Thoracic aorta (tissue), 2 donors: ENCODE data around the gene GSTO1. TPM values are rescaled to one million over a fixed set of nuclear protein-coding genes. Genes with fewer than 3 reads are reported as not detected.

ENCODE experiments used
- ATAC-seq: fragments of 150-250 bp; one replicate; pipeline ENCODE4 v1.8.0; 2017; ENCODE audit warnings: low read depth; ENCODE audit not compliant: insufficient number of reproducible peaks, low FRiP score
- DNase-seq: peaks from one replicate; pipeline ENCODE4 v3.0.0-alpha.2; 2020; ENCODE audit warnings: low spot score
- H3K27ac ChIP-seq, 2 donors: fragments of 200-600 bp; sonication (generic); 1 replicate in 1 of 2; 2 replicates in 1 of 2; pipeline ENCODE4 v1.5.1; 2016; ENCODE audit warnings: mild to moderate bottlenecking in 2 of 2, moderate library complexity in 2 of 2
- H3K27me3 ChIP-seq: fragments of 200-600 bp; sonication (generic); replicated peaks from 2 replicates; pipeline ENCODE4 v1.6.0; 2016; ENCODE audit warnings: mild to moderate bottlenecking; ENCODE audit not compliant: insufficient read depth
- H3K36me3 ChIP-seq: fragments of 200-600 bp; sonication (generic); one replicate; pipeline ENCODE4 v1.5.1; 2016
- H3K4me1 ChIP-seq, 2 donors: fragments of 200-600 bp; sonication (generic); 1 replicate in 1 of 2; 2 replicates in 1 of 2; pipeline versions ENCODE4 v1.5.1 to v1.6.0; 2016; ENCODE audit warnings: low read depth in 2 of 2, mild to moderate bottlenecking in 1 of 2; ENCODE audit not compliant: control insufficient read depth in 1 of 2
- H3K4me3 ChIP-seq: fragments of 200-600 bp; sonication (generic); 2 replicates; pipeline ENCODE4 v1.5.1; 2016; ENCODE audit warnings: mild to moderate bottlenecking
- H3K9me3 ChIP-seq: fragments of 200-600 bp; sonication (generic); 2 replicates; pipeline ENCODE4 v1.5.1; 2016
- CTCF ChIP-seq: fragments of 200-600 bp; sonication (generic); IDR thresholded peaks from one replicate; pipeline ENCODE4 v1.5.1; 2019; ENCODE audit warnings: antibody characterized with exemption
- total RNA-seq, 2 donors: library from RNA; depleted of rRNA; stranded (reverse); fragments of >200 nt; gene quantifications; one replicate each; pipeline versions ENCODE4 v1.1.0 to v1.2.3, GENCODE V29; 2016

Gene GSTO1
- total RNA-seq, 2 donors from 2014 or later = 68.5 to 96.4 TPM

GRCh38 chr10:104300736-104301292, 46.1 kb downstream of the GSTO1 start:
- Histone ChIP-seq H3K36me3 (no peaks in the 10 kb centered on the region), H3K4me3 (peak overlapping the region; percentile 47)

GRCh38 chr10:104301907-104302690, 47.4 kb downstream of the GSTO1 start:
- no peaks in the 10 kb centered on the region for H3K27me3 ChIP-seq
- DNase-seq = no peak
- no peak for ATAC-seq
- H3K9me3 ChIP-seq = no peaks in the 10 kb centered on the region
- peaks cover 25 to 68% of the 10 kb centered on the region in 2 donors for H3K4me1 ChIP-seq
- peak overlapping the region; percentile 96 to 97 for H3K27ac ChIP-seq
- TF ChIP-seq CTCF = no peak
- H3K4me3 ChIP-seq = no peak overlapping the region
- no peaks in the 10 kb centered on the region for H3K36me3 ChIP-seq

More at GRCh38 chr10:104300736-104301292, 46.1 kb downstream of the GSTO1 start:
- Histone ChIP-seq H3K9me3 (no peaks in the 10 kb centered on the region), H3K27ac (peak overlapping the region; percentile 96 to 97), H3K27me3 (no peaks in the 10 kb centered on the region), H3K4me1 (peaks cover 25 to 55% of the 10 kb centered on the region in 2 donors)
- ATAC-seq (peak; percentile 65), DNase-seq (peak; percentile 91)
- no peak for TF ChIP-seq CTCF

GRCh38 chr10:104303594-104304355, 49.1 kb downstream of the GSTO1 start:
- ATAC-seq = no peak
- Histone ChIP-seq H3K4me3 (no peak overlapping the region), H3K36me3 (no peaks in the 10 kb centered on the region), H3K4me1 (peaks cover 25 to 81% of the 10 kb centered on the region in 2 donors), H3K27me3 (no peaks in the 10 kb centered on the region), H3K9me3 (no peaks in the 10 kb centered on the region), H3K27ac (no peak overlapping the region)
- no peak for DNase-seq
- TF ChIP-seq CTCF = no peak

- Histone ChIP-seq H3K27me3 (no peaks in the 10 kb centered on the region), H3K27ac (no peak overlapping the region), H3K4me3 (no peak overlapping the region), H3K36me3 (no peaks in the 10 kb centered on the region), H3K9me3 (no peaks in the 10 kb centered on the region), H3K4me1 (peaks cover 26 to 79% of the 10 kb centered on the region in 2 donors)
- no peak for ATAC-seq
- no peak for DNase-seq
- no peak for TF ChIP-seq CTCF
These were observed 49.7 kb downstream of the GSTO1 start for GRCh38 chr10:104304356-104304745.

- ATAC-seq (no peak), DNase-seq (no peak)
- Histone ChIP-seq H3K36me3 (no peaks in the 10 kb centered on the region), H3K27ac (no peak overlapping the region), H3K9me3 (no peaks in the 10 kb centered on the region), H3K4me3 (no peak overlapping the region), H3K4me1 (peaks cover 25 to 79% of the 10 kb centered on the region in 2 donors), H3K27me3 (no peaks in the 10 kb centered on the region)
- TF ChIP-seq CTCF = no peak
These were observed 50.2 kb downstream of the GSTO1 start for GRCh38 chr10:104304927-104305326.
